ENCODE measurements around the gene HEXB.

DNA sequence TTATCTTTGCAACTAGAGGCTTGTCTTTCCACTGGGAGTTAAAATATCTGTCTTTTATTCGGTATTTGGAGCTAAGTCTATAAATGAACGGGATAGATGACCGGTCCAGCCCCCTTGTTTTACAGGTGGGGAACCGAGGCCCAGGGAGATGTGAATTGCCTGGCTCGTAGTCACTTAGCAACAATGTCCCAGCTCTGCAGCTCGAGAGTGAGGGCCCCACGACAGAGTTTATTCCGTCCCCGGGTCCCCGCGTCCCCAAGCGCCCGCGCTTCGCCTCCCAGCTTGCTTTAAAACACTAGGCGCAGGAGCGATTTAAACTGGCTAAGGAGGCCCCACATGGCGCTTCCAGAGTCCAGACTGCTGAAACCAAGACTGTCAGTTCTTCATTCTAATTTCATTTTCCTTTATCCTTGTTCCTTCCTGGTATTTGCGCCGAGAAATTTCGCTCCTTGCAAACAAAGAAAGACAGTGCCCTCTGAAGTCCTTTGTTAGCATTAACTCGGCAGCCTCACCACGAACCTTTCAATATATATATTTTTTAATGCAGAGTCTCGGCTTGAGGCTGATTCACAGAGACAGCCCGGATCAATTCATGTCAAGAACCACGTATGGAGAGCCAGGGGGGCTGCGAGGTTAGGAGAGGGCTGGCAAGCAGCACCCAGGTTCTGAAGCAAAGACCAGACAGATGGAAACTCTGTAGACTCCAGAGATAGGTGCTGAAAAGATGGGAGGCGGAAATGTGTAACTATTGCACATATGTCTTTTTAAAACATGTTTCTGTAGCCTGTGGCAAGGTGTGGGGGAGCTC lies 43.1 kb upstream of the HEXB start:
- no peak for TF ChIP-seq POLR2AphosphoS5 (IDR thresholded peaks at IDR 0.05; ENCODE audit: borderline replicate concordance, low read depth, low read length)
- TF ChIP-seq EZH2 (IDR thresholded peaks at IDR 0.05) = no peak
- TF ChIP-seq FOXP2 (optimal IDR thresholded peaks at IDR 0.05; ENCODE audit: control extremely low read depth, extremely low read length, insufficient read depth) = no peak
